HCT116 (cell line): ENCODE results near the gene DDX24.

ENCODE experiments used
- CEBPB ChIP-seq: IDR thresholded peaks from 2 replicates; pipeline ENCODE4 v1.6.1; 2012; ENCODE audit warnings: low read depth
- EGR1 ChIP-seq: IDR thresholded peaks from 2 replicates; pipeline ENCODE4 v1.6.1; 2012; ENCODE audit warnings: low read depth
- EZH2 ChIP-seq: fragments of 200-600 bp; sonication (generic); IDR thresholded peaks from 2 replicates; pipeline ENCODE4 v1.6.1; 2017; ENCODE audit warnings: antibody characterized with exemption, mixed run types
- POLR2A ChIP-seq: IDR thresholded peaks from 2 replicates; pipeline ENCODE4 v1.7.0; 2011; ENCODE audit warnings: borderline replicate concordance; ENCODE audit not compliant: insufficient read depth, insufficient read length; ENCODE audit errors: extremely low read depth
- REST ChIP-seq: IDR thresholded peaks from 2 replicates; pipeline ENCODE4 v1.6.1; 2012; ENCODE audit warnings: low read depth
- SRF ChIP-seq: IDR thresholded peaks from 2 replicates; pipeline ENCODE4 v1.6.1; 2012; ENCODE audit warnings: low read depth
- TF ChIP-seq, protein P1 (sequence below), 3 experiments: fragments of 200-600 bp in 1 of 3; sonication (generic) in 1 of 3; IDR thresholded peaks in 2 of 3; conservative IDR thresholded peaks in 1 of 3; 2 replicates each; pipeline ENCODE4 v1.5.1; 2012 to 2017; ENCODE audit warnings: low read depth in 2 of 3, low read length in 2 of 3, antibody characterized with exemption in 1 of 3, borderline replicate concordance in 1 of 3, control low read depth in 1 of 3, mild to moderate bottlenecking in 1 of 3, mixed read lengths in 1 of 3, mixed run types in 1 of 3, moderate library complexity in 1 of 3; ENCODE audit not compliant: insufficient read depth in 1 of 3
- TF ChIP-seq, protein P2 (sequence below): IDR thresholded peaks from 2 replicates; pipeline ENCODE4 v1.6.1; 2011; ENCODE audit warnings: mild to moderate bottlenecking, low read length, moderate library complexity; ENCODE audit not compliant: insufficient replicate concordance; ENCODE audit errors: extremely low read depth

GRCh38 chr14:94047581-94047980, 33.4 kb downstream of the DDX24 start:
- TF ChIP-seq, protein P1, sequence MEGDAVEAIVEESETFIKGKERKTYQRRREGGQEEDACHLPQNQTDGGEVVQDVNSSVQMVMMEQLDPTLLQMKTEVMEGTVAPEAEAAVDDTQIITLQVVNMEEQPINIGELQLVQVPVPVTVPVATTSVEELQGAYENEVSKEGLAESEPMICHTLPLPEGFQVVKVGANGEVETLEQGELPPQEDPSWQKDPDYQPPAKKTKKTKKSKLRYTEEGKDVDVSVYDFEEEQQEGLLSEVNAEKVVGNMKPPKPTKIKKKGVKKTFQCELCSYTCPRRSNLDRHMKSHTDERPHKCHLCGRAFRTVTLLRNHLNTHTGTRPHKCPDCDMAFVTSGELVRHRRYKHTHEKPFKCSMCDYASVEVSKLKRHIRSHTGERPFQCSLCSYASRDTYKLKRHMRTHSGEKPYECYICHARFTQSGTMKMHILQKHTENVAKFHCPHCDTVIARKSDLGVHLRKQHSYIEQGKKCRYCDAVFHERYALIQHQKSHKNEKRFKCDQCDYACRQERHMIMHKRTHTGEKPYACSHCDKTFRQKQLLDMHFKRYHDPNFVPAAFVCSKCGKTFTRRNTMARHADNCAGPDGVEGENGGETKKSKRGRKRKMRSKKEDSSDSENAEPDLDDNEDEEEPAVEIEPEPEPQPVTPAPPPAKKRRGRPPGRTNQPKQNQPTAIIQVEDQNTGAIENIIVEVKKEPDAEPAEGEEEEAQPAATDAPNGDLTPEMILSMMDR (IDR thresholded peaks at IDR 0.05 in 2 of 3, conservative IDR thresholded peaks at IDR 0.05 in 1 of 3; ENCODE audit: borderline replicate concordance in 1 of 3, insufficient read depth in 1 of 3, low read depth in 2 of 3, low read length in 2 of 3): no peak
- TF ChIP-seq, protein P2, sequence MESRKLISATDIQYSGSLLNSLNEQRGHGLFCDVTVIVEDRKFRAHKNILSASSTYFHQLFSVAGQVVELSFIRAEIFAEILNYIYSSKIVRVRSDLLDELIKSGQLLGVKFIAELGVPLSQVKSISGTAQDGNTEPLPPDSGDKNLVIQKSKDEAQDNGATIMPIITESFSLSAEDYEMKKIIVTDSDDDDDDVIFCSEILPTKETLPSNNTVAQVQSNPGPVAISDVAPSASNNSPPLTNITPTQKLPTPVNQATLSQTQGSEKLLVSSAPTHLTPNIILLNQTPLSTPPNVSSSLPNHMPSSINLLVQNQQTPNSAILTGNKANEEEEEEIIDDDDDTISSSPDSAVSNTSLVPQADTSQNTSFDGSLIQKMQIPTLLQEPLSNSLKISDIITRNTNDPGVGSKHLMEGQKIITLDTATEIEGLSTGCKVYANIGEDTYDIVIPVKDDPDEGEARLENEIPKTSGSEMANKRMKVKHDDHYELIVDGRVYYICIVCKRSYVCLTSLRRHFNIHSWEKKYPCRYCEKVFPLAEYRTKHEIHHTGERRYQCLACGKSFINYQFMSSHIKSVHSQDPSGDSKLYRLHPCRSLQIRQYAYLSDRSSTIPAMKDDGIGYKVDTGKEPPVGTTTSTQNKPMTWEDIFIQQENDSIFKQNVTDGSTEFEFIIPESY: no peak
- TF ChIP-seq REST (no peak), CEBPB (no peak), EGR1 (no peak), SRF (no peak), EZH2 (no peak), POLR2A (no peak)
